Gastrocnemius medialis (tissue), 4 donors: Measurements from ENCODE around the gene CMTM4. TPM values are rescaled to one million over a fixed set of nuclear protein-coding genes. Genes with fewer than 3 reads are reported as not detected.
A peak's percentile ranks its signal among the peaks of the same experiment; 100 is the strongest.
"Not testable (repeated sequence)": the region's sequence is repeated elsewhere in the genome, so short reads cannot be mapped to it uniquely, and the experiment has no call there.

ENCODE experiments used
- ATAC-seq, 2 donors: fragments of 150-250 bp; one replicate each; pipeline ENCODE4 v1.9.1; 2016
- DNase-seq, 2 donors: peaks; one replicate each; pipeline ENCODE4 v3.0.0-alpha.2; 2019
- H3K27ac ChIP-seq, 4 donors: fragments of 200-600 bp; sonication (generic); 1 replicate in 1 of 4; 2 replicates in 3 of 4; pipeline ENCODE4 v1.5.1; 2016 to 2018; ENCODE audit warnings: mild to moderate bottlenecking in 2 of 4, moderate library complexity in 1 of 4
- H3K27me3 ChIP-seq, 3 donors: fragments of 200-600 bp; sonication (generic) in 2 of 3; 1 replicate in 1 of 3; 2 replicates in 2 of 3; pipeline versions ENCODE4 v1.5.1 to v1.6.0; 2016 to 2019; ENCODE audit warnings: mild to moderate bottlenecking in 1 of 3, moderate library complexity in 1 of 3
- H3K36me3 ChIP-seq, 2 donors: fragments of 200-600 bp; sonication (generic) in 1 of 2; one replicate each; pipeline ENCODE4 v1.5.1; 2017 to 2018
- H3K4me1 ChIP-seq, 2 donors: fragments of 200-600 bp; sonication (generic) in 1 of 2; one replicate each; pipeline ENCODE4 v1.5.1; 2016 to 2017; ENCODE audit warnings: mild to moderate bottlenecking in 2 of 2
- H3K4me3 ChIP-seq, 4 donors: fragments of 200-600 bp; sonication (generic) in 3 of 4; 1 replicate in 1 of 4; 2 replicates in 3 of 4; pipeline ENCODE4 v1.5.1; 2016 to 2019; ENCODE audit warnings: mild to moderate bottlenecking in 2 of 4
- H3K9me3 ChIP-seq, 3 donors: fragments of 200-600 bp; sonication (generic) in 2 of 3; 1 replicate in 1 of 3; 2 replicates in 2 of 3; pipeline ENCODE4 v1.5.1; 2016 to 2019
- CTCF ChIP-seq, 5 experiments: fragments of 450-650 bp in 3 of 5; fragments of 200-600 bp in 2 of 5; sonication (generic) in 2 of 5; IDR thresholded peaks in 4 of 5; conservative IDR thresholded peaks in 1 of 5; 1 replicate in 4 of 5; 2 replicates in 1 of 5; pipeline ENCODE4 v1.5.1; 2016 to 2019; ENCODE audit warnings: antibody characterized with exemption in 5 of 5, mild to moderate bottlenecking in 3 of 5, moderate library complexity in 3 of 5
- POLR2A ChIP-seq, 2 donors: fragments of 450-650 bp; IDR thresholded peaks; one replicate each; pipeline ENCODE4 v1.6.1; 2017; ENCODE audit warnings: antibody characterized with exemption in 2 of 2, mild to moderate bottlenecking in 2 of 2, moderate library complexity in 2 of 2
- in situ Hi-C, 4 donors: fragments of 200-750 bp; cut with MboI; loops; one replicate each; pipeline versions ENCODE4 v1.15.0 to v1.8.0; 2017; ENCODE audit warnings: low sequenced_read_pairs in 4 of 4
- intact Hi-C: fragments of 100-400 bp; cut with DNase I; formaldehyde crosslinking; loops from one replicate; pipeline ENCODE4 v1.15.1; 2023; ENCODE audit warnings: low total_unique reads
- total RNA-seq, 4 donors: library from RNA; depleted of rRNA; stranded (reverse); fragments of >200 nt; gene quantifications; one replicate each; pipeline versions ENCODE4 v1.1.0 to v1.2.3, GENCODE V29; 2016

CMTM4 gene
- total RNA-seq, 4 donors from 2014 or later: 5.7 to 15.0 (median 7.2) TPM

DNA sequence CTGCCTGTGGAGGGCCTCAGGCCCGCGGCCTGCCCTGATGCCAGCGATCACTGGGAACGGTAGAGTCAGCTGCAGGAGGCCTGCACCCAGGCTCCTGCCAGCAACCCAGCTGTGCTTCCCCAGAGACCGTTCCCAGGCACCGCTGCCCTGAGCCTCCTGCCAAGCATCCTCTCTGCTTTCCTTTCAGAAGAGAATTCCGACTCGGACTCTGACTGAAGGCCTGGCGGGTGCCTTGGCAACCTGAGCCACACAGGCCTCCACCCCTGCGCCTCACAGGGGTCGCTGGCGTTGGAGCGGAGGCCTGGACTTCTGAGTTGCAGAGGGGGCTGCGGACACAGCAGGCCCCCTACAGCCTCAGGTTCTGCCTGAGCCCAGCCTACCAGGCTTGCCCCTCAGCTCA lies 84.1 kb downstream of the CMTM4 start:
- H3K4me1 ChIP-seq: peaks cover 7 to 8% of the 10 kb centered on the region in 2 donors
- no peaks in the 10 kb centered on the region for H3K9me3 ChIP-seq
- in situ Hi-C loops: loop anchor here in 1 of 4 donors (25.0 kb wide), 1 partner anchor 250 kb away; no protein-coding TSS in a partner anchor
- H3K27me3 ChIP-seq: no peaks in the 10 kb centered on the region
- no peak overlapping the region for H3K27ac ChIP-seq
- no peaks in the 10 kb centered on the region for H3K36me3 ChIP-seq
- no peak for TF ChIP-seq POLR2A (IDR thresholded peaks at IDR 0.05)
- no peak for TF ChIP-seq CTCF (IDR thresholded peaks at IDR 0.05 in 4 of 5, conservative IDR thresholded peaks at IDR 0.05 in 1 of 5)
- no peak overlapping the region for H3K4me3 ChIP-seq
- DNase-seq: no peak
- no peak for ATAC-seq
- intact Hi-C loops: no loop called here

- ATAC-seq, H3K36me3 ChIP-seq, H3K27ac ChIP-seq, DNase-seq, H3K9me3 ChIP-seq, intact Hi-C loops, H3K27me3 ChIP-seq, H3K4me3 ChIP-seq, H3K4me1 ChIP-seq: not testable (repeated sequence)
- in situ Hi-C loops: loop anchor here in 1 of 4 donors (25.0 kb wide), 1 partner anchor 250 kb away; no protein-coding TSS in a partner anchor
Observed at GRCh38 chr16:66611911-66612310, 84.6 kb downstream of the CMTM4 start.

DNA sequence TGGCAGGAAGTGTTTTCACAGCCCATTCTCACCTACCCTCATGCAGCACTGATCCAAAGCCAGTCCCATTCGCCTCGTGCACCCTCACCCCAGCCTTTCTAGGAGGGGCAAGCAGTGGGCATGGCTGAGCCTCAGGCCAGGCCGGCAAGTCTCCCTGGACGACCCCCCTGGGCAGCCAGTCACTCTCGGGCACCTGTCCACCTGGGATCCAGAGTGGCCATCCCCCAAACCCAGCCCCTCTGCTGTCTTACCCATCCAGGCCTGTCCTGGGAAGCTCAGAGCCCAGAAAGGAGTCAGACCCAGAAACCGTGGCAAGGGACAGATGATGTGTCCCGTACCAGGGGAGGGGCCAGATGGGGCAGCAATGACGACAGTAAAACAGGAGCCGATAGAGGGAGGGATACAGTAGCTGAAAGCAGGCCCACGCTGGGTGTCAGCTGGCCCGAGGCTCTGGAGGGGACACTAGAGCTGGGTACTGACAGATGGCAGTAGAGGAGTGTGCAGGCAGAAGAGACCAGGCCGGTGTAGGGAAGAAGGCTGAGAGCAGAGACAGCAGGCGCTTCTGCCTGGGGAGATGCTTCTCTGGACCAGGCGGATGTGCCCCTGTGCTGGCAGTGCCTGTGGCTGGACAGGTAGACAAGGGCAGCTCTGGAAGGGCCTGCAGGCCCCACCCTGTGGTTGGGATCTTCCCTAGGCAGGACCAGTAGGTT lies 86.3 kb downstream of the CMTM4 start:
- Histone ChIP-seq H3K4me3 (no peak overlapping the region), H3K27me3 (peaks cover 0 to 4% (median under 1%) of the 10 kb centered on the region in 3 donors), H3K27ac (no peak overlapping the region), H3K4me1 (peaks cover 5 to 8% of the 10 kb centered on the region in 2 donors), H3K36me3 (no peaks in the 10 kb centered on the region), H3K9me3 (no peaks in the 10 kb centered on the region)
- TF ChIP-seq POLR2A (IDR thresholded peaks at IDR 0.05): no peak
- no peak for TF ChIP-seq CTCF (IDR thresholded peaks at IDR 0.05 in 4 of 5, conservative IDR thresholded peaks at IDR 0.05 in 1 of 5)
- intact Hi-C loops: no loop called here
- ATAC-seq: no peak
- in situ Hi-C loops: loop anchor here in 1 of 4 donors (25.0 kb wide), 1 partner anchor 252 kb away; no protein-coding TSS in a partner anchor
- no peak for DNase-seq

DNA sequence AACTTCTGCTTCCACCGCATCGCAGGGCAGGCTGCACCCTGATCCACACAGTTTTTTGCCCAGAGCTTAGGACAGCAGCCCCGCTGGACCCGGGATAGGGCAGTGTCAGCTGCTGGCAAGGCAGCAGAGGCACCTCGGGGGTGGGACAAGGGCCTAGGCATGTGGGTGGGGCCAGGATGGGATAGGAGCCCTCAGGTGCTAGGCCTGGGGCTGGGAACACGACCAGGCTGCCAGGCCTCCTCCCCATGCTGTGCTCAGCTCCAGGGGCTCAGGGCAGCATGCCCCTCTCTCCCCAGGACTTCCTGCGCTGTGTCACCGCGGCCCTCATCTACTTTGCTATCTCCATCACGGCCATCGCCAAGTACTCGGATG lies 87.4 kb downstream of the CMTM4 start:
- in situ Hi-C loops (loop anchor here in 2 of 4 donors (10.0 to 25.0 kb wide), 2 partner anchors 204 to 253 kb away; no protein-coding TSS in a partner anchor), intact Hi-C loops (loop anchor here (5.0 kb wide), 2 partner anchors 43 to 88 kb away; partner anchors contain the start of gene CMTM4)
- Histone ChIP-seq H3K36me3 (no peaks in the 10 kb centered on the region), H3K27me3 (peaks cover 0 to 13% (median 6%) of the 10 kb centered on the region in 3 donors), H3K9me3 (no peaks in the 10 kb centered on the region), H3K4me1 (peaks cover 5 to 10% of the 10 kb centered on the region in 2 donors), H3K27ac (peak overlapping the region in 2 of 4 donors; percentile 10 to 23), H3K4me3 (no peak overlapping the region)
- no peak for ATAC-seq
- no peak for TF ChIP-seq CTCF (IDR thresholded peaks at IDR 0.05 in 4 of 5, conservative IDR thresholded peaks at IDR 0.05 in 1 of 5)
- no peak for DNase-seq
